SW 1271 (cell line): ENCODE data around the gene PYY.
"Not testable (repeated sequence)": the region's sequence is repeated elsewhere in the genome, so short reads cannot be mapped to it uniquely, and the experiment has no call there.

ENCODE experiments used
- DNase-seq, 2 experiments: peaks; one replicate each; lab custom pipeline; 2025; lab: John Stamatoyannopoulos, UW

The PYY gene

DNA sequence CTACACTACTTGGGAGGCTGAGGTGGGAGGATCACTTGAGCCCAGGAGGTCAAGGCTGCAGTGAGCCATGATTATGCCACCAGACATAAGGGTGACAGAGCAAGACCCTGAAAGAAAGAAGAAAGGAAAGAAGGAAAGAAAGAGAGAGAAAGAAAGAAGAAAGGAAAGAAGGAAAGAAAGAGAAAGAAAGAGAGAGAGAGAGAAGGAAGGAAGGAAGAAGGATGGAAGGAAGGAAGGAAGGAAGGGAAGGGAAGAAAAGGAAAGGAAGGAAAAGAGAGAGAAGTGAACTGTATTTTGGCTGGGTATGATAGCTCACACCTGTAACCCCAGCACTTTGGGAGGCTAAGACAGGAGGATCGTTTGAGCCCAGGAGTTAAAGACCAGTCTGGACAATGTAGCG lies 24.3 kb upstream of the PYY start:
- DNase-seq, result no peak

DNA sequence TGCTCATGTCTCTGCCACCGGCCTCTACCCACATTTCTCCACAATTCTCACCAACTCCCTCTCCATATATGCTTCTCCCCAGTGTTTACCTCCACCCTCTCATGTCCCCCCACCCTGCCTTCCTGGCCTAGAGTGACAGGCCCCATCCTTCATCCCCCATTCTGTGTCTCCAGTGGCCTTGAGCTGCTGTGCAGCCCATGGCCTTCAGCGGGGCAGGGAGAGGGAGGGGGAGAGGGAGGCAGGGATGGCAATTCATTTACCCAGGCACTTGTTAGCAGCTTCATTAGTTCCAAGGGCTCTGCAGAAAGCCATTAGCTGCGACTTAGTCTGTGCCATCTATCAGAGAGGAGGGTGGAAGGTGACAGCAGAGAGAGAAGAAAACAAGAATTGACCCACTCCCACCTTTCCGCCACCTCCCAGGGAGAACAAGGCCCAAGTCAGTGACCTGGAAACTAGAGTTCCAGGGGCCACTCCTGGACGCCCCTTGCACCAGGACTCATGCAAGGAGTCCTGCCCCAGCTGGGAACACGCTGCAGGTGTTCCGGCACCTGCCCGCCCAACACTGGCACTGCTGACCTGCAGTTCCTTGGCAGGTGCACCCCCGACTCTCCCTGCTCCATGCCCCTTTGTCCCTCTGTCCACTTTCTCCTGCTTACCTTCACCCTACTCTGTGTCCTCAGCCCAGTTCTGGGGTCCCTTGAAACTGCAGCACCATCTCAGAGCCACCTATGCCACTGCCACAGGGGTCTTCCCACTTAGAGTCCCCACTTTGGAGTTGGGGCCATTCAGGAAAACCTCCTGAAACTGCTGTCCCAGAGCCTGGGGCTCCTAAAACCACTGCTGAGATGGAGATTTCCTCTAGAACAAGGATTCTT lies 23.5 kb upstream of the PYY start:
- DNase-seq, result no peak

DNA sequence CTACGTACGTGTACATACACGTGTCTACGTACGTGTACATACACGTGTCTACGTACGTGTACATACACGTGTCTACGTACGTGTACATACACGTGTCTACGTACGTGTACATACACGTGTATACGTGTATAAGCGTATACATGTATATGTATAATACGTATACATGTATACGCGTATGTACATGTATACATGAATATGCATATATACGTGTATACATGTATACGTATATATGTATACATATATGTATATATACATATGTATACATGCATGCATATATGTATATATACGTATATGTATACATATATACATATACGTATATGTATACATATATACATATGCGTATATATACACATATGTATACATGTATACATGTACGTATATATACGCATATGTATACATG lies 22.2 kb upstream of the PYY start:
- DNase-seq, result no peak

DNA sequence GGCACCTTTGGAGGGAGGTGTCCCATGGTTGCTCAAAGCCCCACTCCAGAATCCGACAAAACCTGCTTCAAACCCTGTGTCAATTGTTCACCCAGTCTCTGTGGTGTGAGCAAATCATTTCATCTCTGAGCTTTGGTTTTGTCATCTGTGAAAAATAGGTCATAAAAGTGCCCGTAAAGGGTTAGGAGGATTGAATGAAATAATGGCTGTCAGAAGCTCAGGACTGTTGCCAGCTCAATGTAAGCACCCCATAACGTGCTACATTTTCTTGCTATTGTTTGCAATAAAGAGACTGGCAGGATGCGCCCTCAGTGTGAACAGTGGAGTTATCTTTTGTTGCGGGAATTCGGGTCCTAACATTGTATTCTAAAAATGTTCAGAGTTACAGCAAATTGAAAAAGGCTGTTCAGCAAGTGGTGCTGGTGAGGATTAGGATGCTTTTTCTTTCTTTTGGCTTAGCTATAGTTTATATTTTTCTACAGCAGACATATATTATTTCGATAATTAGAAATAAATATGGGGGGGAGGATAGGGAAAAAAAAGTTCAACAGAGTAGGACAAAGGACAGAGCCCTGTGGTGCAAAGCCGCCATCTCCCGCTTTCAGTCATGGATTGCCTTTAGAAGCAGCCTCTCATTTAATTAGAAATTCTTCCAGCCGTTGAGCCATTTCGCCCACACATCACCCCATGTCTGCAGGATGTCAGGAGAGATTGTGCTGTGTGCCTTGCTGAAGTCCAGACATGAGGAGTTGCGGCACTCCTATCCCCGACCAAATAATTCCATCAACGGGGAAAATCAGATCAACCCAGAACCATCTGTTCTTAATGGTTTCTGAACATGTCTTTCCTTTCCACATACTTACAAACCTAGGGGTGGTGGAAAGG lies 20.9 kb upstream of the PYY start:
- no peak for DNase-seq

DNA sequence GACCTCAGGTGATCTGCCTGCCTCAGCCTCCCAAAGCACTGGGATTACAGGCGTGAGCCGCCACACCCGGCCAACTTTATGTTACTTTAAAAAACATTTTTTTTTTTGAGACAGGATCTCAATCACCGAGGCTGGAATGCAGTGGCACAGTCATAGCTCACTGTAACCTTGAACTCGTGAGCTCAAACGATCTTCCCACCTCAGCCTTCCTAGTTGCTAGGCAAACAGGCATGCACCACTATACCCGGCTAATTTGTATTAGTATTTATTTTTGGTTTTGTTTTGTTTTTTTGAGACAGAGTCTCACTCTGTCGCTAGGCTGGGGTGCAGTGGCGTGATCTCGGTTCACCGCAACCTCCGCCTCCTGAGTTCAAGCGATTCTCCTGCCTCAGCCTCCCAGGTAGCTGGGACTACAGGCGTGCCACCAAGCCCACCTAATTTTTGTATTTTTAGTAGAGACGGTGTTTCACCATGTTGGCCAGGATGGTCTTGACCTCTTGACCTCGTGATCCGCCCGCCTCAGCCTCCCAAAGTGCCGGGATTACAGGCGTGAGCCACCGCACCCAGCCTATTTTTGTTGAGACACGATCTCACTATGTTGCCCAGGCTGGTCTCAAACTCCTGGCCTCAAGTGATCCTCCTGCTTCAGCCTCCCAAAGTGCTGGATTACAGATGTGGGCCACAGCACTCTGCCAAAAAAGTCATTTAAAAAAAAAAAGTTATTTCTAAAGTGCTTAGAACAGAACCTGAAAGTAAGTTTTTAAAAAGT lies 18.9 kb upstream of the PYY start:
- not testable (repeated sequence) for DNase-seq

DNA sequence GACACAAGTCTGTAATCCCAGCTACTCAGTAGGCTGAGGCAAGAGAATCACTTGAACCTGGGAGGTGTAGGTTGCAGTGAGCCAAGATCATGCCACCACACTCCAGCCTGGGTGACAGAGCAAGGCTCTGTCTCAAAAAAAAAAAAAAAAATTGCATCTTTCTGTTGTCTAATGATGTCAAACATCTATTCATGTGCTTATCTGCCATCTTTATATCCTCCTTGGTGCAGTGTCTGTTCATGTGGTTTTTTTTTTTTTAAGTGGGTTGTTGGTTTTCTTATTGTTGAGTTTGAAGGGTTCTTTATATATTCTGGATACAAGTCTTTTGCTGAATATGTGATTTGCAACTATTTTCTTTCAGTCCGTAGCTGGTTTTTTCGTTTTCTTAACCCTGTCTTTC lies 17.7 kb upstream of the PYY start:
- DNase-seq, result not testable (repeated sequence)

DNA sequence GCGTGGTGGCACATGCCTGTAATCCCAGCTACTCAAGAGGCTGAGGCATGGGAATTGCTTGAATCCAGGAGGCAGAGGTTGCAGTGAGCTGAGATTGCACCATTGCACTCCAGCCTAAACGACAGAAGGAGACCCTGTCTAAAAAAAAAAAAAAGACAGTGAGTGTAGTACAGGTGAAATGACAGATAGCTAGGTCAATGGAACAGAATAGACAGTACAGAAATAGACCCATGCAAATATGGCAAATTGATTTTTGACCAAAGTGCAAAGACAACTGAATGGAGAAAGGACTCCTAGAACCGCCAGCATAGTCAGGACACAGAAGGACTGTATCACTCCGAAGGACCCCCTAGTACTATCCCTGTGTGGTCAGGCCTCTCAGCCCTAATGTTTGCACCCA lies 16.6 kb upstream of the PYY start:
- no peak for DNase-seq

DNA sequence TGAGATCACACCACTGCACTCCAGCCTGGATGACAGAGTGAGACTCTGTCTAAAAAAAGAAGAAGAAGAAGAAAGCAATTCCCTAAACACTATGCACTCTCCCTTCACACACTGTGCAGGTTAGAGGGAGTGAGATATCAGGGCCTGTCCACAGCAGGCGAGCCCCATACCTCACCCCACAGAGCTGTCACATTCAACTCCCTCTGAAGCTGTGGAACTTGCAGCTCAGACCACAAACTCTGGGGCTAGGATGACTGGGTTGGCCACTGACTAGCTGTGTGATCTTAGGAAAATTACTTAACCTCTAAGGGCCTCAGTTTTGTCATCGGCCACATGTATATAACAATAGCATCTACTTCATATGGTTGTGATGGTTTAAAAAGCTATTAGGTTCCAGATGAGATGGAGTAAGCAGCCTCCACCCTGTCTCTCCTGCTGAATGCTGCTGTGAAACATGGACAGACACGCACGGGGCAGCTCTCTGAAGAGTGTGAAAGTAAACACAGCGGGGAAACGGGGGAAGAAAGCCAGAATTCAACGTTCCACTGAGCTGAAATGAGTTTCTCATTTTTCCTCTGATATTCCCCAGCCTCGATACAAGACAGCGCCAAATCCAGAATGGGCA lies 13.6 kb upstream of the PYY start:
- DNase-seq, result no peak

DNA sequence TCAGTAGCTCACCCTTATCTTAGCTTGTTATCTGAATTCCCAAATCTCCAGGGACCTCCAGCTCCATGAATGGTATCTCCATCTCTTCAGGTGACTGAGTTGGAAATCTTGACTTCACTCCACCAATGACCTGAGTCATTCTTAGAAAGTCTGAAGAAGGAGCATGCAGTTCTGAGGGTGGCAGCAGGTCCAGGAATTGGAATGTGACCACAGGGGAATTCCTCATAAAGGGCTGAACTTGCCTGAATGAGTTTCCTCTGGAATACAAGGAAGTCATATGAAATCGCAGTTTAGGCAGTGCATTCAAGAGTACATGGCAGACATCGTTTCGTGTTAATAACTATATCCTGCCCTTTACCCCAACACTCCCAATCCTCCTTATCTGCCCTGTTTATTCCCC lies 12.5 kb upstream of the PYY start:
- no peak for DNase-seq

DNA sequence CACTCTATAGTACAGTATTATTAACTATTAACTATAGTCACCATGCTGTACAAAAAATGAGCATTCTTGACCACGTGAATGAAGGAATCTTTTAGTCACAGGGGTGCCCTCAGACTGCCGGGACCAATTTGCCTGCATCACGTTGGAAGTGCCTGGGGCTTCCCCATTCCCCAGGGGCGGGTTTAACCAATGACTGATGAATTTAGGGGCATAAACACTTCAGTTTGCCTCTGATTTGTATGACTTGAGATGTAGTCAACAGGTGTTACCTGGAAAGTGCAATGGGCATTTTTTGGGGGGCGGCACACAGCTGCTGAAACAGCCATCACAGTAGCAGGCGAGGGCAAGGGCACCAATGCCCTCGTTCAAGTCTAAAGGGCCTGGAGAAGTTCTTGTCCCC lies 8.7 kb upstream of the PYY start:
- DNase-seq, result no peak

DNA sequence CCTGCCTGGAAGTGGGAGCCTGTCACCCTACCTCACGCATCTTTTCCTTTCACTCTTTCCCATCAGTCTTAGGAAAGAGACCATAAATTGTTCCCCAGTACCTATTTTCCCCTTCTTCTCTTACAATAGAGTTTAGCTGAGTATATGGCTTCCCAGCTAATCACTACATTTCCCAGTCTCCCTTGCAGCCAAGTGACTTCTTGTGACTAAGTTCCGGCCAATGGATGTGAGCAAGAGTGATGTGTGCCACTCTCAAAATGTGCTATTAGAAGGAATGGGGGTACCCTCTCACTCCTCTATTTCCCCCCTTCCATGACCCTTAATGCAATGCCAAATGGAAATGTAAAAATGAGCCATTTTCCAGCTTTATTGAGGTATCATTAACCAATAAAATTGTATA lies 8.2 kb upstream of the PYY start:
- DNase-seq, result no peak

DNA sequence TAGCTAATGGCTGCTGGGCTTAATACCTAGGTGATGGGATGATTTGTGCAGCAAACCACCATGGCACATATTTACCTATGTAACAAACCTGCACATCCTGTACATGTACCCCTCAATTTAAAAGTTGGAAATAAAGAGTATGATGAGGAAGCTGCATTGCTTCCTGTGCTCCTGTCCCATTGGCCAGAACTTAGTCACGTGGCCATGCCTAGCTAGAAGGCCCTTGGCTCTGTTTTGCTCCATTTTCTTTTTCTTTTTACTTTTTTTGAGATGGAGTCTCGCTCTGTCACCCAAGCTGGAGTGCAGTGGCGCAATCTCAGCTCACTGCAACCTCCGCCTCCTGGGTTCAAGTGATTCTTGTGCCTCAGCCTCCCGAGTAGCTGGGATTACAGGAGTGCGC lies 7.6 kb upstream of the PYY start:
- DNase-seq, result not testable (repeated sequence)

DNA sequence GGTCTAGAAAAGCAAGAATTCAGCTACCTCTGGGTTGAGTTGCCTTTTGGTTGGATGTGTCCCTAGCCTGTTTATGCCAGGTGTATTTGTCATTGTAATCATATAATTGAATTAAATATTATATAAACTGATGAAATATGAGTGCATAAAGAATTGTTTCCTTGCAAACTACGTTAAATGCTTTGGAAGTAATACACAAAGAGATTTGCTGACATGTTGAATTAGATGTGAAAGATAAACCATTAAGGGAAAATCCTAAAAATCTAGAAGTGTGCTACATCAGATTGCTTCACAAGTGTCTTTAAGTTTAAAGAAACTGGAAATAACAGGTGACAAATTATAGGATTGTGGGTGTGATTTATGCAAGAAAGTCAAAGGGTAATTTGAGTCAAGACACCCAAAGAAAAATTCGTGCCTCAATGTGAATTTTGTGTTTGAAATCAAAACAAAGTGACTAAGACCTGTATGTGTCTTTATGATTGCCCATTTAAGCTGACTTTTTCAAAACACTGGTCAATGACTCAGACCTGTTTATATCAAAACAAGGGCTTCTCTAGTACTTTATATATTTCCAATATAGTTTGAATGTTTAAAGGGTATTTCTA lies 5.1 kb upstream of the PYY start:
- no peak for DNase-seq

DNA sequence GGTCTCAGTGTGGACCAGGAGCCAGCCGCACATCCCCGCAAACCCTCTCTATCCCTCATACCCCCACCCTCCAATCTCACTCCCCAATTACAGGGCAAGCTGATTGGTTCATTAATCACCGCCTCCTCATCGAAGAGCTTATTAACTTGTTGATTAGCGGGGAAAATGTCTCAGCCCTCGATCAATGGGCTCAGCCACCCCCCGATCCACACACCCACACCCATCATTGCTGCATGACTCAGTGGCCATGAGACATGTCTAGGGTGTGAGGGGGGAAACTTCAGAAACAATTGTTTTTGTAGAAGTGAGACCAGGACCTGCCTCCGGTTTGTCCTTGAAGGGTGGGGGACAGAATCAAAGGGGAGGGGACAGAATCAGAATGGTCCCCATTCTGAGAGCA lies 2.5 kb upstream of the PYY start:
- DNase-seq, result no peak

DNA sequence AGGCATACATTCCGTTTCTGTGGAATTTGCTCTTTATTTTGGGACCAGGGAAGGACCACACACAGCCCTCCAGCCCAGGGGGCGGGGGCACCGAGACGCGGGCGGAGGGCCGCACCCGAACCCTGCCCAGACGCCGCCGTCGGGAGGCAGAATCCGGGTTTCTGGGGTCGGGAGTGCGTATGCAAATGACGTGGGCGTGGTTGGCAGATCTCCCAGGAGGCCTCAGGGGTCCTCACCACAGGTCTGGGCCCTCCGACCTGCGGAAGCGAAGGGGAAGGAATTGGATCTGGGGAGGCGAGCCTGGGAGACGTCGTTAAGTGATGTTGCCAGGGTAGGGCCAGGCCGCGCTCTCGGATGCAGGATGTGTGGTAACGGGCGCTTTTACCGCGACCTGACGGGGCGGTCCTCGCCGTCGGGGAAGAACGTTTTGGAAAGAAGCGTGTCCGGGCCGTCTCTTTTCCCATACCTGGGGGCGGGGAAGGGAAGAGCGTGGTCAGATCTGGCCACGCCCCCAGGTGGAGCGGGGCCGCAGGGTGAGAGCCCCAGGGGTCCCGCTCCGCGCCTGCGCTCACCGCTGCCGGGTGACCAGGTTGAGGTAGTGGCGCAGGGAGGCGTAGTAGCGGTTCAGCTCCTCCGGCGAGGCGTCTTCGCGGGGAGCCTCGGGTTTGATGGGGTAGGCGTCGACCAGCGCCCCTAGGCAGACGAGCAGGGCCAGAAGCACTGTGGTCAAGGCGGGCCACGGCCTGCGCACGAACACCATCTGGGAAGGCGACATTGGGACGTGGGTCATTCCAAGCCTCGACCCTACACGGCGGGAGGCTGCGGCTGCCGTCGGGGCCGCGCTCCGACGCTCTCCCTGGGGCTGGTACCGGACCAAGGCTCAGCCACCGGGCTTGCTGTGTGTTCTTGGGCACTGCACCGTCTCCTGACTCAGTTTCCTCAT lies 745 bp downstream of the PYY start:
- DNase-seq, result no peak

DNA sequence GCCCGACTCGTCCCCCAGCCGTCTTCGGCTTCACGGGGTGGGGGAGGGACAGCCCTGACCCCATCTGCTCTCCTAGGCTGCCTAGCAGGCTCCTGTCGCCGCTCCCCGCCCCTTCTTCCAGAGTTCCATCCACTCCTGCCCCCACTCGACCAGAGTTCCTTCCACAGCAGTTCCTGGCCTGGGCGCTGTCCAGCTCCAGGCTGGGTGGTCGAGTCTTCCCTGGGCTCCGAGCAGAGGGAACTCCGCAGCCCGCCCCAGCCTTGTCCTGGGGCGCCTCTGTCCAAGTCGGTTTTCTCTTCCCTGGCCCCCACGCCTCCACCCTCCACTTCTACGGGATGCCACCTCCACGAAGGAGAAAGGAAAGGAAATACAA lies 1.4 kb downstream of the PYY start:
- no peak for DNase-seq

DNA sequence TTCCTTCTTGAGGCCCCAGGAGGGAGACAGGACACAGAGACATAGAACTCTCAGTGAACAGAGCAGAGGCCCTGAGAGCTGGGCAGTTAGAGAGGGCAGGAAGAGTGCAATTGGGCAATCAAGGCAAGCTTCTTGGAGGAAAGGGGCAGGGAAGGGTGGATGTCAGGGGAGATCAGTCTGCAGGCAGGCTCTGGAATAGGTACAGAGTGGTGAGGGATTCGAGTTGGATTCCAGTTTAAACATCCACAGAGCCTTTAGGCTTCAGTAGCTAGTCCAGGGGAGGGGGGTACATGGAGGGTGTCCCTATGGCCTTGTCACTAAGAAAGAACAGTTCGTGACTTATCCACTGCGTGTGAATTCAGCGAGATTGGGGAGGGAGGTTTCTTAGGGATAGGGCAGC lies 2.0 kb downstream of the PYY start:
- DNase-seq, result no peak

DNA sequence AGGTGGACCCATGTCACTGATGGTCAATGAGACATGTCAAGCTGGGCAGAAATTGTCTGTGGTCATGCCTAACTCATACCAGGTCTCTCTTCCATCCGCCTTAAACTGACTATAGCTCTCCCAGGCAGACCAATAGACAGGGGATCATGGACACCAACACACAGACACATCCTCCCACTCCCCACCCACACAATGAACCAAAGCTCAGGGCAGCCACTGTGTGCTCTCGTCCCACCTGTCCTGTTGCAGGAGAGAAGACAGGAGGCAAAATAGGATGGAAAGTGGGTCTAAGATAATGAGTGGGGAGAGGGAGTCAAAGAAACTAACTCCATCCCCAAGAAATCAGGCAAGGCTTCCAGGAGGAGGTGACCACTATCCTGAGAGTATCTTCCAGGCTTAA lies 3.2 kb downstream of the PYY start:
- no peak for DNase-seq

DNA sequence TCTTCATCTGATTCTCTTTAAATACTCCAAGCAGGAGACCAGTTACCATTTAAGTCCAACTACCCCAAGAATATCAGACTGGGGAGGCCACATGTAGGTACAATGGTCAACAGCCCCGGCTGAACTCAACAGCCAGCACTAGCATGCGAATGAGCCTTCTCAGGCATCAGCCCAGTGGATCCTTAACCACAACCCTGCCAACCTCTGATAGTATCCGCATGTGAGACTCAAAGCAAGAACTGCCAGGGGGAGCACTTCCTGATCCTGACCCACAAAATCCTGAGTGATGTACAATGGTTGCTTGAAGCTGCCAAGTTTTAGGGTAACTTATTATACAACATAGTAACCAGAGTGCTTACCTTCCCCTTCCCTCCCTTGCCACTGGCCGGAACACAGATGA lies 4.0 kb downstream of the PYY start:
- DNase-seq, result no peak

DNA sequence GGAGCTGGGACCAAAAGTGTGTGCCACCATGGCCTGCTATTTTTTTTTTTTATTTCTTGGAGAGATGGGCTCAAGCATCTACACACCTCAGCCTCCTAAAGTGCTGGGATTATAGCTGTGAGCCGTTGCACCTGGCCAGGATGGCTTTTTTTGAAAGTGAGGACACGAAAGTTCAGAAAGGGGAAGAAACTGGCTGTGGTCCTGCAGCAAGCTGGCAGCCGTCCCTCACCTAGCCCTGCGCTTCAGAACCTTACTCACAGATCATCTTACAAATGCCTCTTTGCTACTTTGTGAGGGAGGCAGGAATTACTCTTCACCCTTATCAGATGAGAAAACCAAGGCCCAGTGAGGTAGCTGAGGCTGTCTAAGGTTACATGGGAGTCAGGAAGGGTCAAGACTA lies 7.0 kb downstream of the PYY start:
- no peak for DNase-seq
